A673 (cell line): ENCODE measurements around the gene F2RL2. TPM values are rescaled to one million over a fixed set of nuclear protein-coding genes. Genes with fewer than 3 reads are reported as not detected.

Source experiments
- BruUV-seq: library from RNA; stranded (reverse); fragments of 400-500 nt; replicated peaks from 2 replicates; lab custom pipeline; 2021; lab: Mats Ljungman, UMichigan
- CTCF ChIA-PET: fragments of 300-600 bp; sonication (Branson Sonifier 250); formaldehyde crosslinking; loops from one replicate; lab custom pipeline; 2022; ENCODE audit warnings: antibody characterized with exemption; lab: Charles Lee
- POLR2A ChIA-PET: fragments of 300-600 bp; sonication (Branson Sonifier 250); formaldehyde crosslinking; loops from one replicate; lab custom pipeline; 2022; ENCODE audit warnings: antibody characterized with exemption; ENCODE audit not compliant: low non-redundant PET; lab: Charles Lee
- DNase-seq: peaks from one replicate; pipeline ENCODE4 v3.0.0-alpha.2; 2015; ENCODE audit warnings: low spot score
- H3K27ac ChIP-seq: fragments of 200-600 bp; sonication (generic); 2 replicates; pipeline ENCODE4 v1.5.1; 2016; ENCODE audit warnings: mixed run types, low read depth, mild to moderate bottlenecking, mixed read lengths, antibody characterized with exemption, low read length; ENCODE audit not compliant: poor library complexity, severe bottlenecking
- H3K27me3 ChIP-seq: fragments of 200-600 bp; sonication (generic); replicated peaks from 2 replicates; pipeline ENCODE4 v1.6.1; 2017; ENCODE audit warnings: mixed run types, low read depth, mild to moderate bottlenecking, mixed read lengths, antibody characterized with exemption, low read length; ENCODE audit not compliant: insufficient read depth, poor library complexity
- H3K36me3 ChIP-seq: fragments of 200-600 bp; sonication (generic); 2 replicates; pipeline ENCODE4 v1.6.1; 2016; ENCODE audit warnings: mixed run types, mild to moderate bottlenecking, mixed read lengths, antibody characterized with exemption, low read length; ENCODE audit not compliant: insufficient read depth, poor library complexity, severe bottlenecking
- H3K4me1 ChIP-seq: fragments of 200-600 bp; sonication (generic); 2 replicates; pipeline ENCODE4 v1.6.1; 2017; ENCODE audit warnings: mixed run types, mild to moderate bottlenecking, mixed read lengths, antibody characterized with exemption, low read length; ENCODE audit not compliant: insufficient read depth, poor library complexity, severe bottlenecking
- H3K4me3 ChIP-seq: fragments of 200-600 bp; sonication (generic); 2 replicates; pipeline ENCODE4 v1.5.1; 2016; ENCODE audit warnings: low read depth, mixed run types, mild to moderate bottlenecking, mixed read lengths, low read length; ENCODE audit not compliant: poor library complexity, severe bottlenecking
- H3K9me3 ChIP-seq: fragments of 200-600 bp; sonication (generic); 2 replicates; pipeline ENCODE4 v1.6.1; 2016; ENCODE audit warnings: mixed run types, low read depth, mild to moderate bottlenecking, mixed read lengths, antibody characterized with exemption, low read length; ENCODE audit not compliant: poor library complexity, severe bottlenecking
- EZH2 ChIP-seq: fragments of 200-600 bp; sonication (generic); IDR thresholded peaks from 2 replicates; pipeline ENCODE4 v1.6.1; 2017; ENCODE audit warnings: borderline replicate concordance, low read depth, mild to moderate bottlenecking, mixed read lengths, antibody characterized with exemption, low read length; ENCODE audit not compliant: poor library complexity, severe bottlenecking
- intact Hi-C: fragments of 100-400 bp; cut with micrococcal nuclease; formaldehyde crosslinking; loops from one replicate; pipeline ENCODE4 v1.10.0; 2022; ENCODE audit not compliant: unreplicated experiment
- total RNA-seq: library from RNA; stranded (reverse); gene quantifications from 2 replicates; pipeline ENCODE4 v1.2.3, GENCODE V29; 2021
- TF ChIP-seq, protein P1 (sequence below): fragments of 300-800, 200-600 bp; sonication (generic); conservative IDR thresholded peaks from 2 replicates; pipeline ENCODE4 v1.5.1; 2017; ENCODE audit warnings: low read depth, mild to moderate bottlenecking, antibody characterized with exemption, low read length, moderate library complexity, mixed read lengths

The F2RL2 gene
- total RNA-seq, 1 experiment from 2014 or later: 14.4 TPM

- Histone ChIP-seq H3K36me3 (no peaks in the 10 kb centered on the region), H3K9me3 (no peaks in the 10 kb centered on the region), H3K27me3 (no peaks in the 10 kb centered on the region), H3K27ac (no peak overlapping the region), H3K4me3 (no peak overlapping the region), H3K4me1 (no peaks in the 10 kb centered on the region)
- intact Hi-C loops: no loop called here
- BruUV-seq: no TSS peak
- DNase-seq: no peak
- POLR2A ChIA-PET: no interaction called here
- CTCF ChIA-PET: no interaction called here
- TF ChIP-seq, protein P1, sequence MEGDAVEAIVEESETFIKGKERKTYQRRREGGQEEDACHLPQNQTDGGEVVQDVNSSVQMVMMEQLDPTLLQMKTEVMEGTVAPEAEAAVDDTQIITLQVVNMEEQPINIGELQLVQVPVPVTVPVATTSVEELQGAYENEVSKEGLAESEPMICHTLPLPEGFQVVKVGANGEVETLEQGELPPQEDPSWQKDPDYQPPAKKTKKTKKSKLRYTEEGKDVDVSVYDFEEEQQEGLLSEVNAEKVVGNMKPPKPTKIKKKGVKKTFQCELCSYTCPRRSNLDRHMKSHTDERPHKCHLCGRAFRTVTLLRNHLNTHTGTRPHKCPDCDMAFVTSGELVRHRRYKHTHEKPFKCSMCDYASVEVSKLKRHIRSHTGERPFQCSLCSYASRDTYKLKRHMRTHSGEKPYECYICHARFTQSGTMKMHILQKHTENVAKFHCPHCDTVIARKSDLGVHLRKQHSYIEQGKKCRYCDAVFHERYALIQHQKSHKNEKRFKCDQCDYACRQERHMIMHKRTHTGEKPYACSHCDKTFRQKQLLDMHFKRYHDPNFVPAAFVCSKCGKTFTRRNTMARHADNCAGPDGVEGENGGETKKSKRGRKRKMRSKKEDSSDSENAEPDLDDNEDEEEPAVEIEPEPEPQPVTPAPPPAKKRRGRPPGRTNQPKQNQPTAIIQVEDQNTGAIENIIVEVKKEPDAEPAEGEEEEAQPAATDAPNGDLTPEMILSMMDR: no peak
- no peak for TF ChIP-seq EZH2
These were observed 46.0 kb upstream of the F2RL2 start for GRCh38 chr5:76669245-76669644.

DNA sequence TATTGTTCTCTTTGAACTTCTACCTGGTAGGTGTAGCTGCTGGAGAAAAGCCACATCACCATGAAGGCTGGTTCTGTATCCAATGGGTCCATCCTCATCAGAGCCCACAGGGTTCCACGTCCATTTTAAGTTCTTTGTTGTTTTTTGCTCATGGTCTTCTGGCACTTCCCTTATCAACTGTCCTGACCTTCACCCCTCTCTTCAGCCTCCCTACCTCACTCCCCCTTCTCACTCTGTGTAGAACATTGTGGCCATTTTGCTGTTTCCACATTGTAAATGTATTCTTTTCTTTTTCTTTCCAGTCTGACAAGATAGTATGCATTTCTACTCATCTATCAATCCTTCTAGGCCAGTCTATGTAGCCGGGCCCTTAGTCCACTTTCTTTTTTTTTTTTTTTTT, 44.3 kb upstream of the F2RL2 start:
- no peak overlapping the region for H3K4me3 ChIP-seq
- intact Hi-C loops: no loop called here
- CTCF ChIA-PET: no interaction called here
- TF ChIP-seq, protein P1: no peak
- no peak for TF ChIP-seq EZH2
- POLR2A ChIA-PET: no interaction called here
- no peak for DNase-seq
- no TSS peak for BruUV-seq
- H3K9me3 ChIP-seq: no peaks in the 10 kb centered on the region
- H3K27me3 ChIP-seq: no peaks in the 10 kb centered on the region
- no peak overlapping the region for H3K27ac ChIP-seq
- H3K36me3 ChIP-seq: no peaks in the 10 kb centered on the region
- H3K4me1 ChIP-seq: peaks cover 3% of the 10 kb centered on the region

GRCh38 chr5:76664079-76664478, 40.9 kb upstream of the F2RL2 start:
- H3K9me3 ChIP-seq: no peaks in the 10 kb centered on the region
- ChIA-PET POLR2A (no interaction called here), CTCF (no interaction called here)
- H3K27ac ChIP-seq: no peak overlapping the region
- no TSS peak for BruUV-seq
- no peak for DNase-seq
- no peaks in the 10 kb centered on the region for H3K27me3 ChIP-seq
- H3K4me1 ChIP-seq: peaks cover 26% of the 10 kb centered on the region
- no peaks in the 10 kb centered on the region for H3K36me3 ChIP-seq
- intact Hi-C loops: no loop called here
- TF ChIP-seq, protein P1: no peak
- no peak for TF ChIP-seq EZH2
- H3K4me3 ChIP-seq: no peak overlapping the region
